ENCODE data around the gene TWSG1.
"Not testable (repeated sequence)": the region's sequence is repeated elsewhere in the genome, so short reads cannot be mapped to it uniquely, and the experiment has no call there.

TWSG1 gene

GRCh38 chr18:9394046-9394445, 59.5 kb downstream of the TWSG1 start:
- no peak for DNase-seq

- no peak for DNase-seq
These were observed 65.6 kb downstream of the TWSG1 start for GRCh38 chr18:9400197-9400596.

DNA sequence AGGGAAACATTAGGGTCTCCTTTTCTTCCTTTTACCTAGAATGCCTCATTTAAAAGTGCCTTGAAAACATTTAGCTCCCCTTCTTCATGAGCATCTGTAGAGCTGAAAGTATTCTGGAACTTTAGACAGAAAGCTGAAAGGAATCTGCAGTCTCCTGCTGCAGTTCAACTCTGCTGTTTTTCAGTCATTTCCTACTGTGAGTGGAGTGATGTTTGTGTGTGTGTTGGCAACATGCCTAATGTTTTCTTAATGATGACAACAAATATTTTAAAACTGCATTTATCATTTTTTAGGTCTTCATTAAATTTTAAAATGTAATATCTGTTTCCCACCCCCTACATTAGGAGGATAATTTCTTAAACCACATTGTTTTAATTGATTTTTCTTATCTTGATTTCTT, 66.6 kb downstream of the TWSG1 start:
- DNase-seq = no peak

GRCh38 chr18:9402358-9403007, 67.9 kb downstream of the TWSG1 start:
- not testable (repeated sequence) for DNase-seq

DNA sequence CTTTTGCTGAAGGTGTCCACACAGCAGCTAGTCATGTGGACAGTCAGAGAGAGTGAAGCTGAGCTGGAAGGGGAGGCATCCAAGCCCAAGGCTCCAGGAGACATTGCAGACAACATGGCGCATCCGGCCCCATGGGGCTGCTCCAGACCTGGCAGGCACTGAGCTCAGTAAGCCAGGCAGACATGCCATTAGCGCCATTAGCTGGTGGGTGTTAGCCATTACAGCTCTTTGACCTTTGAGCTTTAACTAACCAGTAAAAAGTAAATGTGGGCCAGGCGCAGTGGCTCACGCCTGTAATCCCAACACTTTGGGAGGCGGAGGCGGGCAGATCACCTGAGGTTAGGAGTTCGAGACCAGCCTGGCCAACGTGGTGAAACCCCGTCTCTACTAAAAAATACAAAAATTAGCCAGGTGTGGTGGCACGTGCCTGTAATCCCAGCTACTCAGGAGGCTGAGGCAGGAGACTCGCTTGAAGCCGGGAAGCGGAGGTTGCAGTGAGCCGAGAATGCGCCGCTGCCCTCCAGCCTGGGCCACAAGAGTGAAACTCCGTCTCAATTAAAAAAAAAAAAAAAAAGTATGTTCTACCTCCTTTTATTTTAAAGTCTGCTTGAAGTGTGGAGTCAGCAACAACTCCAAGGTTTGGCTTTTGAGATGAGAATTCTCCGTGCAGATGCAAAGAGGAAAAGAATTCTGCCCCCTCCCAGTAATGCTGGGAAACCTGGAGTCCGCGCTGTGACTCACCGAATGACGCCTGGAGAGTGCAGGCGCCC, 69.4 kb downstream of the TWSG1 start:
- no peak for DNase-seq

DNA sequence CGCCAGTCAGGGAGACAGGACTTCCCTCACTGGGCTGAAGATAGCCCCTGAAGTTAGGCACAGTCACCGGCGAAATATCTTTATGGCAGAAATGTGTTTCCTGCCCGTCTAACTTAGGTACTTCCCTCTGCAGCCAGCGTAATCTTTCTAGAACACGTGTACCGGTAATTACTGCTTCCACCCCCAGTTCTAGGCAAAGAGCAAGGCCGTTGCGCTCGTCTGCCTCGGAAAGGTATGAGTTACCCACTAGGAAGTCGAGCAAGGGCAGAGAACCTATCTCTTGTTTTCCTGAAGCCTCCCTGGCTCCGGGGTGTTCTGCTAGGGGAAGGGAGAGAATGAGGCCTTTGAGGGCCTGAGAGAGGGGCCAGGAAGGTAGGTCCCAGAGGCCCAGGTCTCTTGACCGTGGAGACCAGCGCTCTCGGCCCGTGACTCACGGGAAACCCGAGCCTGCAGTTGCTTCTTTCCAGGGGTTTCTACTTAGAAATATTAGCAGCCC, 70.0 kb downstream of the TWSG1 start:
- peak; percentile 43 for DNase-seq

DNA sequence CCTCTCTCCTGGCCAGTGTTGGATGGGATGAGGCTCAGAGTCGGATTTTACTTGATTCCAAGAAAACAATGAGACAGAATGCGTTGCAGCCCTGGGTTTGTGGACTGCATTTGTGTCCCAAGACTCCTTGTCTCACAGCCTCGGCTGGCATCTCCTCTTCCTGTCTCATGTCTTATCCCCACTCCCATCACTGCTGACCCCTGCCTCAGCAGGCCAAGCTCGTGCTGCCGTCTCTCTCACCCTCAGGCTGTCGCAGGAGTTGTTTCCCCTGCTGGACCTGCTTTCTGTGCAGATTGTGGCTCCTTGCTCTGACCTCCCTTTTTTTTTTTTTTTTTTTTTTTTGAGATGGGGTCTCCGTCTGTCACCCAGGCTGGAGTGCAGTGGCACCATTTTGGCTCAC, 70.6 kb downstream of the TWSG1 start:
- no peak for DNase-seq

- no peak for DNase-seq
These were observed 71.4 kb downstream of the TWSG1 start for GRCh38 chr18:9405977-9406376.

DNA sequence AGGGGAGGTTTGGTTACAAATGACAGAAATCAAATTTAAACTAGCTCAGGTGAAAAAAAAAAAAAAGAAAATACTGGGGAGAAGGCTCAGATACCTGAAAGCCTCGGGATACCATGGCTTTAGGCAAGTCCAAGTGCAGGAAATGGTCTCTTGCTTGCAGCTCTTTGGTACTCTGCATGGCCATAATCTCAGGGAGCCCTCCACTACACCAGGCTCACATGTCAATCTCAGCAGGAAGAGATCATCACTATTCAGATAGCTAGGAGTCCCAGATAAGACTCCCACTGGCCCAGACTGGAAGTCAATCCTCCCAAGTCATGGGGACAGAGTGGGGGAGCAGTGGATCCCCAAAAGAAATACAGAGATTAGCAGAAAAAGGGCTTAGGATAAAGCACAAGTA, 75.9 kb downstream of the TWSG1 start:
- DNase-seq = no peak

DNA sequence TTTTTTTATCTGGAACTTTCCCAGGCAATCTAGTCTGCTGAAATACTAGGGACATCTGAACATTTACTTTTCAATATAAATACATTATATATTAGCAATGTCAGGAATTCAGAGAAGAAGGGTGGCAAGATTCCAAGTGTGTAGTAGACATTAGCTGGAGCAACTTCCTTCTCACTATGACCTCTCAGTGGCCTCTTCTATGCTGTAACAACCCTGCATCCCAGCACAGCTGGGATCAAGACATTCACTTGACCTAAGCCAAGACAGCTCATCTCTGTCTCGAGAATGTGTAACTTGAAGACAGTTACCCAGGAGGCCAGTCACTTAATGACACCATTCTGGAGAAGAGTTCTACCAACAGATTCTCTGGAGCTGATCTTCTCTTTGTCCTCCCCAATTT, 79.0 kb downstream of the TWSG1 start:
- no peak for DNase-seq

GRCh38 chr18:9416563-9417072, 82.0 kb downstream of the TWSG1 start:
- no peak for DNase-seq

DNA sequence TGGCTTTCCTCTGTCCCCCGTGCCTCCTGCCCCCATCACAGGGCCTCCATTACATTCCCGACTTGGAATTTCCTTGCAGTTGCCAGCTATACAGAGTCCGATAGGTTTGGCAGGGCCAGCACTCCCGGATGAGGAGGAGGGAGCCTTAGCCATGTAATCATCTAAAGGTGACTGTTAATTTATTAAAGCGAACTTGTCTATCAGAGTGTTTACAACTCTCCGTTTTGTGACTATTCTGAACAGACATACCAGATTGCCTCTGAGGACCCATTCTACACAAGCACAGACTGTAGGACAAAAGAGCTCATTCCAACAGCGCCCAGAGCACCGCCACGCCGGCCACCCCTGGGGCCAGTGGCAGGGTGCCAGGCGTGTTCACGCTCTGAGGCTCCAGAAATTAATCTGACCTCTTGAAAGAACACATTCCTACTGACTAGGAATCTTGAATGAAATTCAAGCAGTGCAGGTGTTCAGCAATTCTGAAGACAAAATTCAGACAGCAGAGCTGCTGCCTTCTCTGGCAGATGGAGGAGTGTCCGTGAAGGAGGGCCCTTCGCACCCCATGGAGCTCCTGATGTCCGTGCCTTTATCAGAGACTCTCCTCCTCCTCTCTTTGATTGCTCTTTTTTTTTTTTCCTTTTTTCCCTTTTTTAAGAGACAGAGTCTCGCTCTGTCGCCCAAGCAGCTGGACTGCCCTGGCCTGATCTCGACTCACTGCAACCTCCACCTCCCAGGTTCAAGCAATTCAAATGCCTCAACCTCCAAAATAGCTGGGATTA, 82.7 kb downstream of the TWSG1 start:
- DNase-seq = no peak

DNA sequence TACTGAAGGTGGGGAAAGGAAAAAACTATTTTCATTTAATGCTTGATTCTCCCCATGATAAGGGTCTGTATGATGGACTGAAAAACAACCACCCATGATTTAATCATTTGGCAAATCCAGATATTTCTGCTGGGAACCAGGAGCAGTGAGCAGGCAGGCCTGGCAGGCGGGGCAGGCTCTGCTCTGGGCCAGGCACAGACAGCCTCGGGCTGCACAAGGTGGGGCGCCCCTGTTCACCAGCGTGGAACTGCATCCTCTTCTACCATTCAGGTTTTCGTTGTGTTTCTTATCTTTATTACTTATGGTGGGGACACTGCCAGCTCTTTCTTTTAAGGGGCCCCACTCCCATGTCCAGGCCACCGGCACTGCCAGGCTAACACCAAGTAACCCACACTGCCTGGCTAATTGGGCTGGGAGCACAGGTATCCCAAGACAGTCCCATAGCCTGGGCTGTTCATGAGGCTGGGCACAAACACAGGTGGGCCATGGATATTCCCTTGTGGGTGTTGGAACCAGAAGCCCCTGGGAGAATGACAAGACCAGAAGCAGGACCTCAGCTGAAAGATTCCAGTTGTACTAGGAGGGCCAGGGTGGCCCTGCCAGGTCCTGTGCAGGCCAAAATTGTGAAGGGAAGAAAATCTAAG, 83.6 kb downstream of the TWSG1 start:
- DNase-seq = no peak

- DNase-seq = no peak
These were observed 85.5 kb downstream of the TWSG1 start for GRCh38 chr18:9419956-9420631.

DNA sequence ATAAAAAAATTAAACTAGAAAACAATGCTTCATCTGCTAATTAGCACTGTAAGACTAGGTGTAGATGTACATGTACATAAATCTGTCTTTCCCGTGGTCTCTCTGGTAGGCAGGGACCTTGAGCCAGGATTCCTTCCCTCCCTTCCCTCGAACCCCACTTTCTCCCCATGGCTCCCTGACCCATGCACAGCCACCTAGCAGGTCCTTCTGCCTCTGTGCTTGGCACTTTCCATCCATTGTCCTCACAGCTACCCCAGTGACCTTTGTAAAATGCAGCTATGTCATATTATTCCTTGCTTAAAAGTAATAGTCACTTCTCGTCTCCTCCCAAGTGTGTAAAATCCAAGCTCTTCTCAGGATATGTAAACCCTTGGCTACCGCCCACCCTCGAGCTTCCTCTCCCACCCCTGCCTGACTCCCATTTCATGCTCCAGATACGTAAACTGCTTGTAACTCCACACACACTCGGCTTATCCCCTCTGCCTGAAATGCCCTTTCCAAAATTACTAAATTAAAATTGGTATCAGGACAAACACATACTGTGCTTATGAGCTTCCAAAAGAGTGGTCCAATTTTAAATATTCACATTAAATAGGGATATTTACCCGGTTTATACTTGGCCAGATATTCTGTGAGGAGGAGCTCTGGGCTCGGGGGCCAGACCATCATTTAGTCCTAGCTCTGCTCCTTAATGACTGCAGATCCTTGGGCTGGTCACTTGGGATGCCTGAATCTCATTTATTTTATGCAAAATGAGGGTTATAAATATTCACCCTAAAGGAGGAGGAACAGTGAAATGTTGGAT, 86.7 kb downstream of the TWSG1 start:
- no peak for DNase-seq

DNA sequence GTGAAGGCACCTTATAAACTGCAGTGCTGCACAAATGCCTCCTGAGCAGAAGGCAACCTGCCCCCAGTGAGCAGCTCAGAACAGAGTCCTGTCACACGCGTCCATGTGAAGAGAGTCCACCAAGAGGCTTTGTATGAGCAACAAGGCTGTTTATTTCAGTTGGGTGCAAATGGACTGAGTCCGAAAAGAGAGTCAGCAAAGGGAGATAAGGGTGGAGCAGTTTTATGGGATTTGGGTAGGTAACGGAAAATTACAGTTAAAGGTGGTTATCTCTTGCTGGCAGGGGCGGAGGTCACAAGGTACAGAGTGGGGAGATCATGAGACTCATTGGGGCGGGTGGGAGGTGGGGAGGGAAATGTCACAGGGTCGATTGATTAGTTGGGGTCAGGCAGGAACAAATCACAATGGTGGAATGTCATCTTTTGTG, 87.3 kb downstream of the TWSG1 start:
- DNase-seq = no peak

GRCh38 chr18:9422816-9423519, 88.4 kb downstream of the TWSG1 start:
- DNase-seq = no peak

DNA sequence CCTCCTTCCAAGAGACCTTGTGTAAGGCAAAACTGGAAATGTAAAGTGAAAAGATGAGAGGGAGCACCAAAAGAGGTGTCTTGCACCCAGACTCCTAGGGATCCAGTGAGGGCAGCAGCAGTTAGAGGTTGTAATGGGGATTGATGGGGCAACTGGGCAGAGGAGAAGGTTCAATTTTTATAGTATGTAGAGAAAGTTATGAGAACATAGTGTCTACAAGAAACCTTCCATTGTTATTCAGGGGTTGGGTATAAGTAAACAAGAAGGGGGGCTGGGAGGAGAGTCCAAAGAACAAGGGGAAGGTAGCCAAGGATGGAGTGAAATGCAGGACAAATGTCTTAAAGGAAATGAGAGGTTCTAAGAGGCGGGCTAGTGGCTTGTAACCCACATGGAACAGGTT, 89.1 kb downstream of the TWSG1 start:
- DNase-seq = not testable (repeated sequence)

GRCh38 chr18:9424235-9424634, 89.7 kb downstream of the TWSG1 start:
- DNase-seq = not testable (repeated sequence)

- no peak for DNase-seq
These were observed 92.2 kb downstream of the TWSG1 start for GRCh38 chr18:9426753-9427152.

DNA sequence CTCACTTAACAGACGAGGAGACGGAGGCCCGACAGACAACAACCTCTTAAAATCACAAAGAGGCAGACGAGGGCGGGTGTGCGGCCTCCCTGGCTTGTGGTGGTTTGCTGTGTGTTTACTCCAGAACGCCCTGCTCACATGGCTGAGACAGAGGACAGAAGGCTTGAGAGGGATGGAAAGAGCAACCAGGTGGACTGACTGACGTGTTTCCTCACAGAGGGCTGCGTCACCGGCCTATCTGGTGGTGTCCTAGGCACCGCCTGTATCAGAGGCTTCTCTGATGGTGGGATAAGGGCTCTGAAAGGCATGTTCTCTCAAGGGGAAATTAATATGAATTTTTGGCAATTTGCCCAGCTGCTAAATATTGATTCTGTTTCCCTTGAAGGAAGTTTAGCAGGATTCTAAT, 93.7 kb downstream of the TWSG1 start:
- no peak for DNase-seq

Data from CD4-positive, alpha-beta T cell treated with Interleukin-15 for 1 hour (primary cell).